ENCODE results near the gene GSTA2.
"Not testable (repeated sequence)": the region's sequence is repeated elsewhere in the genome, so short reads cannot be mapped to it uniquely, and the experiment has no call there.

The GSTA2 gene

GRCh38 chr6:52763322-52763916 lies at the start of gene GSTA2:
GSTA2 (minus strand) TSS chr6:52763475; CDS start chr6:52757947, 5,528 bp downstream.
- not testable (repeated sequence) for DNase-seq (ENCODE audit: low read depth in 2 of 2)

GRCh38 chr6:52809777-52810176 lies 46.5 kb upstream of the GSTA2 start:
- not testable (repeated sequence) for DNase-seq (ENCODE audit: low read depth in 2 of 2)

GRCh38 chr6:52808660-52809059 lies 45.4 kb upstream of the GSTA2 start:
- no peak for DNase-seq (ENCODE audit: low read depth in 2 of 2)

GRCh38 chr6:52803668-52804255 lies 40.5 kb upstream of the GSTA2 start, which contains the start of gene GSTA1:
GSTA1 (minus strand) TSS chr6:52803816; CDS start chr6:52799267, 4,549 bp downstream.
- DNase-seq (ENCODE audit: low read depth in 2 of 2) = not testable (repeated sequence)

GRCh38 chr6:52802806-52803205 lies 39.5 kb upstream of the GSTA2 start:
- DNase-seq (ENCODE audit: low read depth in 2 of 2) = no peak

- DNase-seq (ENCODE audit: low read depth in 2 of 2) = no peak
These were observed 38.0 kb upstream of the GSTA2 start for GRCh38 chr6:52801188-52801841.

- DNase-seq (ENCODE audit: low read depth in 2 of 2) = not testable (repeated sequence)
These were observed 36.0 kb upstream of the GSTA2 start for GRCh38 chr6:52799272-52799671.

- DNase-seq (ENCODE audit: low read depth in 2 of 2) = not testable (repeated sequence)
These were observed 31.1 kb upstream of the GSTA2 start for GRCh38 chr6:52794366-52794765.

GRCh38 chr6:52790861-52791260 lies 27.6 kb upstream of the GSTA2 start:
- no peak for DNase-seq (ENCODE audit: low read depth in 2 of 2)

GRCh38 chr6:52789658-52790057 lies 26.4 kb upstream of the GSTA2 start:
- not testable (repeated sequence) for DNase-seq (ENCODE audit: low read depth in 2 of 2)

GRCh38 chr6:52788478-52788877 lies 25.2 kb upstream of the GSTA2 start:
- DNase-seq (ENCODE audit: low read depth in 2 of 2) = no peak

GRCh38 chr6:52787917-52788316 lies 24.6 kb upstream of the GSTA2 start:
- no peak for DNase-seq (ENCODE audit: low read depth in 2 of 2)

GRCh38 chr6:52786249-52786956 lies 23.1 kb upstream of the GSTA2 start:
- no peak for DNase-seq (ENCODE audit: low read depth in 2 of 2)

- DNase-seq (ENCODE audit: low read depth in 2 of 2) = not testable (repeated sequence)
These were observed 19.5 kb upstream of the GSTA2 start for GRCh38 chr6:52782696-52783274.

GRCh38 chr6:52782209-52782608 lies 18.9 kb upstream of the GSTA2 start:
- not testable (repeated sequence) for DNase-seq (ENCODE audit: low read depth in 2 of 2)

- no peak for DNase-seq (ENCODE audit: low read depth in 2 of 2)
These were observed 16.0 kb upstream of the GSTA2 start for GRCh38 chr6:52779237-52779636.

- DNase-seq (ENCODE audit: low read depth in 2 of 2) = not testable (repeated sequence)
These were observed 13.6 kb upstream of the GSTA2 start for GRCh38 chr6:52776711-52777351.

- not testable (repeated sequence) for DNase-seq (ENCODE audit: low read depth in 2 of 2)
These were observed 6.1 kb upstream of the GSTA2 start for GRCh38 chr6:52769399-52769798.

GRCh38 chr6:52767658-52768057 lies 4.4 kb upstream of the GSTA2 start:
- DNase-seq (ENCODE audit: low read depth in 2 of 2) = not testable (repeated sequence)

GRCh38 chr6:52761673-52762491 lies 1.4 kb downstream of the GSTA2 start:
- DNase-seq (ENCODE audit: low read depth in 2 of 2) = not testable (repeated sequence)

Measured in stimulated activated CD8-positive, alpha-beta memory T cell treated with anti-CD3 and anti-CD28 coated beads, Interleukin-15, amount 100 ng/mL, for 48 hours (primary cell).